Gastrocnemius medialis (tissue), 4 donors: ENCODE results near the gene TMEM143.

Experiments
- POLR2A ChIP-seq, 2 donors: fragments of 450-650 bp; IDR thresholded peaks; one replicate each; pipeline ENCODE4 v1.6.1; 2017; ENCODE audit warnings: antibody characterized with exemption in 2 of 2, mild to moderate bottlenecking in 2 of 2, moderate library complexity in 2 of 2
- TF ChIP-seq, protein P1 (sequence below), 5 experiments: fragments of 450-650 bp in 3 of 5; fragments of 200-600 bp in 2 of 5; sonication (generic) in 2 of 5; IDR thresholded peaks in 4 of 5; conservative IDR thresholded peaks in 1 of 5; 1 replicate in 4 of 5; 2 replicates in 1 of 5; pipeline ENCODE4 v1.5.1; 2016 to 2019; ENCODE audit warnings: antibody characterized with exemption in 5 of 5, mild to moderate bottlenecking in 3 of 5, moderate library complexity in 3 of 5

- TF ChIP-seq, protein P1, sequence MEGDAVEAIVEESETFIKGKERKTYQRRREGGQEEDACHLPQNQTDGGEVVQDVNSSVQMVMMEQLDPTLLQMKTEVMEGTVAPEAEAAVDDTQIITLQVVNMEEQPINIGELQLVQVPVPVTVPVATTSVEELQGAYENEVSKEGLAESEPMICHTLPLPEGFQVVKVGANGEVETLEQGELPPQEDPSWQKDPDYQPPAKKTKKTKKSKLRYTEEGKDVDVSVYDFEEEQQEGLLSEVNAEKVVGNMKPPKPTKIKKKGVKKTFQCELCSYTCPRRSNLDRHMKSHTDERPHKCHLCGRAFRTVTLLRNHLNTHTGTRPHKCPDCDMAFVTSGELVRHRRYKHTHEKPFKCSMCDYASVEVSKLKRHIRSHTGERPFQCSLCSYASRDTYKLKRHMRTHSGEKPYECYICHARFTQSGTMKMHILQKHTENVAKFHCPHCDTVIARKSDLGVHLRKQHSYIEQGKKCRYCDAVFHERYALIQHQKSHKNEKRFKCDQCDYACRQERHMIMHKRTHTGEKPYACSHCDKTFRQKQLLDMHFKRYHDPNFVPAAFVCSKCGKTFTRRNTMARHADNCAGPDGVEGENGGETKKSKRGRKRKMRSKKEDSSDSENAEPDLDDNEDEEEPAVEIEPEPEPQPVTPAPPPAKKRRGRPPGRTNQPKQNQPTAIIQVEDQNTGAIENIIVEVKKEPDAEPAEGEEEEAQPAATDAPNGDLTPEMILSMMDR (IDR thresholded peaks at IDR 0.05 in 4 of 5, conservative IDR thresholded peaks at IDR 0.05 in 1 of 5): no peak
- no peak for TF ChIP-seq POLR2A (IDR thresholded peaks at IDR 0.05)
Measured at GRCh38 chr19:48372904-48373303, 9.2 kb upstream of the TMEM143 start.
